ENCODE data around the gene MACC1.

Gene MACC1

GRCh38 chr7:20172736-20173334, 44.3 kb downstream of the MACC1 start:
- DNase-seq, result peak in 2 of 14 donors; percentile 2 to 13

- no peak for DNase-seq
Observed at GRCh38 chr7:20170633-20171032, 46.6 kb downstream of the MACC1 start.

GRCh38 chr7:20165146-20165510, 52.1 kb downstream of the MACC1 start:
- no peak for DNase-seq

DNA sequence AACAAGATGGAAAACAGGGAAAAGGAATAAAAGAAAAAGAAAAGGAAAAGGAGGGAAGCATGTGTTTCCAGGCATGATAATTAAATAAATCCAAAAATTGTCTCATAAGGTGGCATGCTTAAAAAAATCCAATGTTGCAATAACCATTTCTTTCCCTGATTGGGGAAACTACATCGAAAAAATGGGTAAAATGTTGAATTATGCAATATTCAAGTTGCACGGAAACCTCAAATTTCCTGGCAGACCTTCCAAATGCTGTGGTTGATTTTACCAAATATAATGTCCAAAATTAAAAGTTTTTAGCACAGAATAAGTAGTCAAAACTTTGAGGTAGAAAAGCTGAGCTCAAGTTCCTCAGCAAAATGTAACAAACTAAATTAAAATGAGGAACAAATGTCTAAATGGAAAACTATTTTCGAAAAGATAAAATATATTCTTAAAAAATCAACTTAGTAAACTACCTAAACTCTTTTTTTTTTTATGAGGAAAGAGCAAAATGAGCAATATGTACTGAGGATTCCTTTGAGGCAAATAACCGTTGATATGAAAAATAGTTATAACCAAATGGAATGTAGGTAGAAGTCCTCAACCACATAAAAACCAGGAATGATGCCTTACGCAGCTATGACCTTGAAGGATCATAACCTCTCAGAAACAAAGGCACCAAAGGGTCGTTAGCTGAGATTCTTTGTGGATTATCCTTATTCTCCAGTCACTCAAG, 52.6 kb downstream of the MACC1 start:
- DNase-seq, result no peak

- no peak for DNase-seq
Observed at GRCh38 chr7:20162665-20163064, 54.5 kb downstream of the MACC1 start.

DNA sequence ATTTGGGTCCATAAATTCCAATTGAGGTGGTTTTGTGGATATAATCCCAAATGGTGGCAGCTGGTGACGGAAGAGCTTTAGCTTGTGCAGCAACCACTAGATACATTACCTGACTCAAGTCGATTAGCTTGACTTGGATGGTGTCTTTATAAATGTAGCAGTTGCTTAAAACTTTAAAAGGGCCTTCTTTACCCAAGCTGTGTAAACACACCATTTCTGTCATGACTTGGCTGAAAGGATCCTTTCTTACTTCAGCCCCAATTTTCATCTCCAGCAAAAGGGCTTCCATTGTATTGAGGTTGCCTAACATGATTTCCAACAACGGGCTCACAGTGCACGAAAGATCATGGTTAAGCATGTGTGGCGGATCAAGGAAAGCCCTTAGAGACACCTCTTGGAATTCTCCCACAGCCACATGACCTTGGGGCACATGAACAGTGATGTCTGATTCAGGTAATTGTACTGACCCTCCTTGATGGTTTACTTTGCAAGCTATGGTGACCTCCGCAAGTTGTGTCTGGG, 57.9 kb downstream of the MACC1 start:
- DNase-seq, result no peak

GRCh38 chr7:20158684-20159083, 58.5 kb downstream of the MACC1 start:
- peak in 2 of 14 donors; percentile 1 to 4 for DNase-seq

DNA sequence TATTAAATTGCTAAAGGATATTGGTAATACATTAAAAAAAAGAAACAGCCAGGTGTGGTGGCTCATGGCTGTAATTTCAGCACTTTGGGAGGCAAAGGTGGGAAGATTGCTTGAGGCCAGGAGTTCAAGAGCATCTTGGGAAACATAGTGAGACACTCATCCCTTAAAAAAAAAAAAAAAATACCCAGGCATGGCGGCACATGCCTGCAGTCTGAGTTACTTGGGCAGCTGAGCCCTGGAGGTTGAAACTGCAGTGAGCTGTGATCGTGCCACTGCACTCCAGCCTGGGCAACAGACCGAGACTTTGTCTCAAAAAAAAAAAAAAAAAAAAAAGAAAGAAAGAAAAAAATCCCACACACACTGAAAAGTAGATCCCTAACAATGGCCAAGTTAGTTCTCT, 59.7 kb downstream of the MACC1 start:
- no peak for DNase-seq

- no peak for DNase-seq
Observed at GRCh38 chr7:20153999-20154398, 63.2 kb downstream of the MACC1 start.

DNA sequence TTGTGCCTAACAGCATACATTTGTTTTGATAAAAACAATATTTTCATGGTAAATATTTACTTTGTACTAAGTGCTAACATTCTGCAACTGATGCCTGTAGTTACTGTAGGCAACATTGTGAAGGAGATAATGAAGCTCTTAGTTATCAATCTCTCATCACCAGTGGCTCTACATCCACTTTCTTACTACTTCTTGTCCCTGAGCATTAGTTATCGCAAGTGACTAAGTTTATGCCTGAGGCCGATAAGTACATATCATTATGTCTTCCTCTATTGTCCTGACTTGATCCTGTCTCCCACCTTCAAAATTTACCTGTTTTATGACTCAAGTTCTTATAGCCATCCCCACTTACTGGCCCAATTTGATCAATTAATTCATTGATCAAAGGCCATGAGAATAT, 63.6 kb downstream of the MACC1 start:
- DNase-seq, result no peak

DNA sequence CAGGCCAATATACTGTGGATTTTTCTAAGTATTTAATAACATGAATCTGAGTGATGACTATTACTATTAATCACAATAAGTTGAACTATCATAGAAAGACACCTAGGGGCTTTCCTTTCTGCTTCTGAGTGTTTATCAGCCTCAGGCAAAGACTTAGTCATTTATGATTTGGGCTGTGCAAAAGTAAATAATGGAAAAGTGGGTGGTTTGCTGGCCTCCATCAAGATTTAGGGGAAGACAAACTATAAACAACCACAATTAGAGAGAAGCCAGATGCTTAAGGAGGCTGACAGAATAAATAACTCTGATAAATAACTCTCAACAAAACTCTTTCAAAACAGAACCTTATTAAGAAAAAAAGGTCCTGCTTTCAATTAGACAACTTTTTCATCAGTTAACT, 64.7 kb downstream of the MACC1 start:
- DNase-seq, result no peak

GRCh38 chr7:20151708-20152456, 65.3 kb downstream of the MACC1 start:
- no peak for DNase-seq

DNA sequence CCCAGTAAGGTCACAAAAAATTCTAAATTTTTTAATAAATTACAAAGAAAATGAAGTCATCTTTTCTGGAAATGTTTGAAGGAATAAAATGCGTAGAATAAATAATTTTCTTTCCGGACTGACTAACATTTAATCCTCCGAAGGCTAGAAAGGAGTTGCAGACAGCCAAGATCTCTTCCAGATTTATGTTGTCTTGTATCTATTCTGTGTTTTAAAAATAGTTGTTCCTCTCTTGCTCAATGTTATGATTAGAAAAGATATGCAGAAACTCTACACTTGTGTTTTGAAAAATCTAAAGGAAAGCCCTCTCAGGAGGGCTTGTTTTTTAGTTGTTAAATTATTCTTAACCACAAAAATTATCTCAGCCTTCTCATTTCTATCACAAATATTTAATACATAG, 70.7 kb downstream of the MACC1 start:
- no peak for DNase-seq

- DNase-seq, result no peak
Observed at GRCh38 chr7:20144801-20145200, 72.4 kb downstream of the MACC1 start.

- DNase-seq, result no peak
Observed at GRCh38 chr7:20141666-20142065, 75.5 kb downstream of the MACC1 start.

GRCh38 chr7:20141002-20141345, 76.2 kb downstream of the MACC1 start:
- no peak for DNase-seq

- no peak for DNase-seq
Observed at GRCh38 chr7:20140291-20141001, 76.7 kb downstream of the MACC1 start.

- no peak for DNase-seq
Observed at GRCh38 chr7:20136647-20137046, 80.5 kb downstream of the MACC1 start.

DNA sequence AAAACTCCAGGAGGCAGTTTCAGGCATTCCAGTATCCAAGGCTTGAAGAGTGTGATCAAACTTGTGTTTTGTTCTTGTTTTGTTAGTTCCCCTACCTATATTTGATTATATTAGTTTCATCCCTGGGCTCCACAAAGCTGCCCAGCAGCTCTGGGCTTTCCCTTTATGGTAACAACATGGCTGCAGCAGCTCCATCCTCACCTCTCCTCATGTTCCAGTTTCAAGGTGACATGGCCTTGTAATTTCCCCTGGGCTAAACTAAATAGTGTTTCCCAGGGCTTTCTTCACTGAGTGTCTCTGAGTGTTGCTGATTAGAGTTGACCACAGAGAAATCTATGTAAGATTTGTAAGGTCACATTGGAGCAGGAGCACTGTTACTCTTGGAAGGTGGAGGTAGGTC, 83.4 kb downstream of the MACC1 start:
- no peak for DNase-seq

- DNase-seq, result no peak
Observed at GRCh38 chr7:20132585-20132984, 84.6 kb downstream of the MACC1 start.

DNA sequence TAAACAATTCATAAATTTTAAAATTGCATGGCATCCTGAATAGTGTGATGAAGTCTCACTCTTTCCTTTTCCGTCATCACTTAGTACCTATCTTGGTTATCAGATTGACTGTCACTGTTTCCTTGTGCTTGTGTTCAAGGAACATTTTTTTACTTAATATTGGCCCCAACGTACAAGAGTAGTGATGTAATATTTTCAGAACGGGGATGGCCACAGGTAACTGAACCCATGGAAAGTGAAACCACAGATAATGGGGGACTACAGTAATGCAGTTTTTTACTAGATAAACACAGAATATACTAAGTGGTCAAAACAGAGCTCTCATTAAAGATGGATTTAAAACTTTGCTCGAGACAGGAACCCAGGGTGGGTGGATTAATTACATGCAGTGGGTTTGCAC, 85.4 kb downstream of the MACC1 start:
- DNase-seq, result no peak

DNA sequence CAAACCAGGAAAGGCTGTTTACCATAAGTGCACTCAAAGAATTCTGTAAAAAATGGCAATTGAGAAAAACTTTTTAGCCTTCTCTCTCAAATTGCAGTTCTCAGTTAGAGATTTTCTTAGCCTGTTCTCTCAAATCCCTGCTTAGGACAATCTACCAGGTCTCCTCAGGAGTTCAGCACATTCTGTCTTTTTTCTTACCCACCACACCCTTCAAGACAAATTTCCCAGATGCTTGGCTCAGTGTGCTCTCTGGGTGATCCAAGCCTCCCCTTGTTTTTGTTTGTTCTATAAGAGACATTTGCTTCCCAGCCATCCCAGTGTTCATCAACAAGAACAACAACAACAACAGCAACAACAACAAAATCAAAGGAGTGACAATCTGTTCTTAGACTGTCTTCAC, 87.3 kb downstream of the MACC1 start:
- DNase-seq, result no peak

DNA sequence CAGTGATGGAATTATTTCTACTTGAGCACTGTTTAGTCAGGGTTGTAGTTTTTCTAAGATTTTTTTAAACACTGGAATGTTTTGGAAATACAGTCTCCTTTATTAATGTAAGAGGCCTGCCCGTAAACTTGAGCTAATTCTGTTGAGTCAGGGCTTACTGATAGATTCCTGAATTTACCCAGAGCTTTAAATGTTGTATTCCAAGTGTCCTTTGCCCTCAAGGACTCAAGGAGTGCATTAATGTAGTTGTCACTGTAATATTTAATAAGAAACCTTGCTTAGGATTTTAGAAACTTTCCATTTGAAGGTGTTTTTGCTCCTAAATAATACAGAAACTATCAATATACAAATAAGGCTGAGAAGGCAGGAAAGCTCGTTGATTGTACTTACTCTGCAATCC, 89.2 kb downstream of the MACC1 start:
- DNase-seq, result no peak

All from C1 segment of cervical spinal cord (tissue), 14 donors.